ENCODE measurements around the gene RALGAPA1. TPM values are rescaled to one million over a fixed set of nuclear protein-coding genes. Genes with fewer than 3 reads are reported as not detected.

RALGAPA1 gene
- total RNA-seq, 4 donors from 2014 or later, result 81.9 to 113 (median 99.6) TPM

DNA sequence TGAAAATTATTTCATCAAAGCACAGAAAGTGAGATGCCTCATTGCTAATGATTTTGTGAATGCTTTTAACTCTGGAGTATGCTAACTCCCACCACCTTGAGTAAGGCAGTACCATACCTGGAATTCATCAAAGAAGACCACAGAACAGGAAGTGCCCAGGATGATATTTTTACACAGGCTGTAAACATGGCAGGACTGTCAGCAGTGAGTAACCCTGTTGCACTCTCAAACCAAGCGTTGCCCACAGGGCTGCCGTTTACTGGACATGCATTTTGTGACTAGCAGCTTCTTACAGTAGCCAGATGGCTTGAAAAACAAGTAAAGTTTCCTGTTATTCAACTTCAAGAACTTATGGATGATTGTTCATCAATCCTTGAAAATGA is 42.4 kb downstream of the RALGAPA1 start:
- DNase-seq (ENCODE audit: low spot score in 2 of 2), result no peak

DNA sequence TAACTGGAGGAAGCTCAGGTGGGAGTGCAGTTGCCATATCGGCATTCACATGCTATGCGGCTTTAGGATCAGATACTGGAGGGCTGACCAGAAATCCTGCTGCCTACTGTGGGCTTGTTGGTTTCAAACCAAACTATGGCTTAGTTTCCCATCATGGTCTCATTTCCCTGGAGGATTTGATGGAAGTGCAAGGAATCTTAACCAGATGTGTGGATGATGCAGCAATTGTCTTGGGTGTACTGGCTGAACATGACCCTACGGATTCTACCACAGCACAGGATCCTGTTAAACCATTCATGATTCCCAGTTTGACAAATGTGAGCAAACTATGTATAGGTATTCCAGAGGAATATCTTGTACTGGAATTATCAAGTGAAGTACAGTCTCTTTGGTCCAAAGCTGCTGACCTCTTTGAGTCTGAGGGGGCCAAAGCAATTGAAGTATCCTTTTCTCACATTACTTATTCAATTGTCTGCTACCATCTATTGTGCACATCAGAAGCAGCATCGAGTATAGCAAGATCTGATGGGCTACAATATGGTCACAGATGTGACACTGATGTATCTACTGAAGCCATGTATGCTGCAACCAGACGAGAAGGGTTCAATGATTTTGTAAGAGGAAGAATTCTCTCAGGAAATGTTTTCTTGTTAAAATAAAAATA is 42.9 kb downstream of the RALGAPA1 start:
- WGBS, 2 donors, result 94 to 96% methylated on average over 5 of the region's 5 CpGs
- Histone ChIP-seq H3K4me3 (no peak overlapping the region), H3K27ac (no peak overlapping the region), H3K9me3 (no peaks in the 10 kb centered on the region), H3K4me1 (no peaks in the 10 kb centered on the region), H3K27me3 (no peaks in the 10 kb centered on the region), H3K36me3 (peaks cover 0 to 43% (median 0%) of the 10 kb centered on the region in 3 donors)
- DNase-seq (ENCODE audit: low spot score in 2 of 2), result no peak
- TF ChIP-seq, protein P1, sequence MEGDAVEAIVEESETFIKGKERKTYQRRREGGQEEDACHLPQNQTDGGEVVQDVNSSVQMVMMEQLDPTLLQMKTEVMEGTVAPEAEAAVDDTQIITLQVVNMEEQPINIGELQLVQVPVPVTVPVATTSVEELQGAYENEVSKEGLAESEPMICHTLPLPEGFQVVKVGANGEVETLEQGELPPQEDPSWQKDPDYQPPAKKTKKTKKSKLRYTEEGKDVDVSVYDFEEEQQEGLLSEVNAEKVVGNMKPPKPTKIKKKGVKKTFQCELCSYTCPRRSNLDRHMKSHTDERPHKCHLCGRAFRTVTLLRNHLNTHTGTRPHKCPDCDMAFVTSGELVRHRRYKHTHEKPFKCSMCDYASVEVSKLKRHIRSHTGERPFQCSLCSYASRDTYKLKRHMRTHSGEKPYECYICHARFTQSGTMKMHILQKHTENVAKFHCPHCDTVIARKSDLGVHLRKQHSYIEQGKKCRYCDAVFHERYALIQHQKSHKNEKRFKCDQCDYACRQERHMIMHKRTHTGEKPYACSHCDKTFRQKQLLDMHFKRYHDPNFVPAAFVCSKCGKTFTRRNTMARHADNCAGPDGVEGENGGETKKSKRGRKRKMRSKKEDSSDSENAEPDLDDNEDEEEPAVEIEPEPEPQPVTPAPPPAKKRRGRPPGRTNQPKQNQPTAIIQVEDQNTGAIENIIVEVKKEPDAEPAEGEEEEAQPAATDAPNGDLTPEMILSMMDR (IDR thresholded peaks at IDR 0.05), result no peak
- TF ChIP-seq EP300 (IDR thresholded peaks at IDR 0.05) (no peak), POLR2A (IDR thresholded peaks at IDR 0.05) (no peak)

More for the DNA sequence above, 42.4 kb downstream of the RALGAPA1 start:
- Histone ChIP-seq H3K27me3 (no peaks in the 10 kb centered on the region), H3K36me3 (peaks cover 0 to 39% (median 0%) of the 10 kb centered on the region in 3 donors), H3K4me1 (no peaks in the 10 kb centered on the region), H3K4me3 (no peak overlapping the region), H3K9me3 (no peaks in the 10 kb centered on the region), H3K27ac (no peak overlapping the region)
- TF ChIP-seq EP300 (IDR thresholded peaks at IDR 0.05), result no peak
- TF ChIP-seq, protein P1 (IDR thresholded peaks at IDR 0.05), result no peak
- TF ChIP-seq POLR2A (IDR thresholded peaks at IDR 0.05), result no peak
- 90 to 100% methylated on average over 2 of the region's 2 CpGs for WGBS, 2 donors

DNA sequence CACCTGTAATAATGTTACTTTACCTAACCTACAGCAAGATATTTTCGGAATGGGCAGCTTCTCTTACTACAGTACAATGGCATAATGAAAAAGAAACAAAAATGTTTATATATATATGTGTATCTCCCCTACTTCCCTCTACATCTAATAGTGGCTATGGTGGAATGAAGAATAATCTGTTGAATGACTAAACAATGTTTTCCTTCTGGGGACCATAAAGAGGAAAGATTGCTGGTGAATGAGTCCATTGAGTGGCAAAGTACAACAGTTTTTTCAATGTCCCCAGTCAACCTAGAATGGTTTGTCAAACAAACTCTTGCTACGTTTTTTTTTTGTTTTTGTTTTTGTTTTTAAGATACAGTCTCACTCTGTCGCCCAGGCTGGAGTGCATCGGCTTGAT is 47.2 kb downstream of the RALGAPA1 start:
- Histone ChIP-seq H3K4me3 (no peak overlapping the region), H3K36me3 (peaks cover 0 to 62% (median 0%) of the 10 kb centered on the region in 3 donors), H3K9me3 (no peaks in the 10 kb centered on the region), H3K27ac (no peak overlapping the region), H3K4me1 (no peaks in the 10 kb centered on the region), H3K27me3 (no peaks in the 10 kb centered on the region)
- TF ChIP-seq EP300 (IDR thresholded peaks at IDR 0.05) (no peak), POLR2A (IDR thresholded peaks at IDR 0.05) (no peak)
- TF ChIP-seq, protein P1 (IDR thresholded peaks at IDR 0.05), result no peak
- 69 to 75% methylated on average over 4 of the region's 4 CpGs for WGBS, 2 donors
- no peak for DNase-seq (ENCODE audit: low spot score in 2 of 2)

DNA sequence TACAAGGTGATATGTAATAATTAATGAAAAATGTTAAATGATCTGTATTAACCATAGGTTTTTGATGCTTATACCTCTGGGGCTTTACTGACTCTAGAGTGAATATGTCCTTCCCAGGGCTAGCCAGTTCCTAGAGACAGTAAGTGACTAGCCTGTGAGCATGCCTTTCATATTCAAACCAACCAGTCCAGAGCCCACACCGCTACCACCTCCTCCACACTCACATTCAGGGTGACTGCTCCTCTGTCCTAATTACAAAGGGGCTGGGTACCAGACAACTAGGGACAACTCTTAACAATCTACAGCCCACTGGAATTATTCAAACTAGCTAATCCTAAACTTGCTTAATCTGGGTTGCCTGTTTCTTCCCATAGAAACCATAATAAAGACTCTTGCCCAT is 49.0 kb downstream of the RALGAPA1 start:
- WGBS, 2 donors, result 88 to 90% methylated on average over 1 of the region's 1 CpG
- H3K9me3 ChIP-seq, result no peaks in the 10 kb centered on the region
- no peaks in the 10 kb centered on the region for H3K4me1 ChIP-seq
- H3K27me3 ChIP-seq, result no peaks in the 10 kb centered on the region
- no peak overlapping the region for H3K4me3 ChIP-seq
- no peak overlapping the region for H3K27ac ChIP-seq
- no peak for DNase-seq (ENCODE audit: low spot score in 2 of 2)
- peaks cover 0 to 69% (median 4%) of the 10 kb centered on the region in 3 donors for H3K36me3 ChIP-seq
- TF ChIP-seq POLR2A (IDR thresholded peaks at IDR 0.05), result no peak
- no peak for TF ChIP-seq EP300 (IDR thresholded peaks at IDR 0.05)
- TF ChIP-seq, protein P1 (IDR thresholded peaks at IDR 0.05), result no peak

DNA sequence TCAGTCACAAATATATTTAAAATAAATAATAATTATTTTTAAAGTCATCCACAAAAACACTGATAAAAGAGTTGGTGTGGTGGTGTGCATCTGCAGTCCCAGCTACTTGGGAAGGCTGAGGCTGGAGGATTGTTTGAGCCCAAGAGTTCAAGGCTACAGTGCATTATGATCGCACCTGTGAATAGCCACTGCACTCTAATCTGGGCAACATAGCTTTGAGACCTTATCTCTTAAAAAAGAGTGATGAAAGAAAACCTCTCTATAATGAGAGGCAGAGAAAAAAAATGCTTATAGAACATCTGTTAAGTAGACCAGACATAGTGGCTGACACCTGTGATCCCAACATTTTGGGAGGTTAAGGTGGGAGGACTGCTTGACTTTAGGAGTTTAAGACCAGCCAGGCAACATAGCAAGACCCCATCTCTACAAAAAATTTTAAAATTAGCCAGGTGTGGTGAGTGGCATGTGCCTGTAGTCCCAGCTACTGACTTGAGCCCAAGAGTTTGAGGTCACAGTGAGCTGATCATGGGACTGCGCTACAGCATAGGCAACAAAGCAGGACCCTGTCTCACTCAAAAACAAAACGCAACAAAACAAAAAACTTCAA is 50.5 kb downstream of the RALGAPA1 start:
- Histone ChIP-seq H3K27ac (no peak overlapping the region), H3K4me3 (no peak overlapping the region), H3K4me1 (no peaks in the 10 kb centered on the region), H3K36me3 (peaks cover 0 to 77% (median 4%) of the 10 kb centered on the region in 3 donors), H3K27me3 (no peaks in the 10 kb centered on the region), H3K9me3 (no peaks in the 10 kb centered on the region)
- DNase-seq (ENCODE audit: low spot score in 2 of 2), result no peak
- TF ChIP-seq, protein P1 (IDR thresholded peaks at IDR 0.05), result no peak
- TF ChIP-seq EP300 (IDR thresholded peaks at IDR 0.05), result no peak
- no peak for TF ChIP-seq POLR2A (IDR thresholded peaks at IDR 0.05)
- 94 to 98% methylated on average over 3 of the region's 3 CpGs for WGBS, 2 donors
